ACC112 (cell line): ENCODE results near the gene RPRD1B.

Experiments used
- H2AFZ ChIP-seq: fragments of 200-600 bp; sonication (generic); one replicate; pipeline ENCODE4 v1.6.0; 2017; ENCODE audit warnings: antibody characterized with exemption, low read length; ENCODE audit not compliant: unreplicated experiment
- H3K27ac ChIP-seq: fragments of 200-600 bp; sonication (generic); 2 replicates; pipeline ENCODE4 v1.5.1; 2014; ENCODE audit warnings: low read depth, mild to moderate bottlenecking, antibody characterized with exemption, low read length, moderate library complexity
- H3K27me3 ChIP-seq: fragments of 200-600 bp; sonication (generic); 2 replicates; pipeline ENCODE4 v1.6.1; 2014; ENCODE audit warnings: mild to moderate bottlenecking, antibody characterized with exemption, low read length, moderate library complexity, mixed read lengths; ENCODE audit not compliant: insufficient read depth
- H3K36me3 ChIP-seq: fragments of 200-600 bp; sonication (generic); 2 replicates; pipeline ENCODE4 v1.6.1; 2016; ENCODE audit warnings: mild to moderate bottlenecking, antibody characterized with exemption, low read length, moderate library complexity, mixed read lengths; ENCODE audit not compliant: insufficient read depth
- H3K4me1 ChIP-seq: fragments of 200-600 bp; sonication (generic); one replicate; pipeline ENCODE4 v1.6.1; 2016; ENCODE audit warnings: low read length, mixed read lengths; ENCODE audit not compliant: insufficient read depth, unreplicated experiment, control insufficient read depth
- H3K4me3 ChIP-seq: fragments of 200-600 bp; sonication (generic); 2 replicates; pipeline ENCODE4 v1.5.1; 2014; ENCODE audit warnings: mild to moderate bottlenecking, low read depth, low read length
- H3K79me2 ChIP-seq: fragments of 200-600 bp; sonication (generic); one replicate; pipeline ENCODE4 v1.6.0; 2016; ENCODE audit warnings: low read length; ENCODE audit not compliant: control insufficient read depth, unreplicated experiment, insufficient read depth

The RPRD1B gene

GRCh38 chr20:38136421-38137245 lies 103.1 kb downstream of the RPRD1B start:
- H2AFZ ChIP-seq = no peak overlapping the region
- H3K4me1 ChIP-seq = peaks cover 18% of the 10 kb centered on the region
- no peaks in the 10 kb centered on the region for H3K79me2 ChIP-seq
- H3K36me3 ChIP-seq = no peaks in the 10 kb centered on the region
- no peak overlapping the region for H3K27ac ChIP-seq
- H3K27me3 ChIP-seq = no peaks in the 10 kb centered on the region
- H3K4me3 ChIP-seq = no peak overlapping the region

- H3K36me3 ChIP-seq = no peaks in the 10 kb centered on the region
- H2AFZ ChIP-seq = no peak overlapping the region
- no peak overlapping the region for H3K27ac ChIP-seq
- H3K27me3 ChIP-seq = no peaks in the 10 kb centered on the region
- peaks cover 18% of the 10 kb centered on the region for H3K4me1 ChIP-seq
- no peaks in the 10 kb centered on the region for H3K79me2 ChIP-seq
- H3K4me3 ChIP-seq = no peak overlapping the region
These were observed 104.0 kb downstream of the RPRD1B start for GRCh38 chr20:38137441-38138037.

- Histone ChIP-seq H3K4me3 (no peak overlapping the region), H3K27me3 (no peaks in the 10 kb centered on the region), H3K36me3 (no peaks in the 10 kb centered on the region), H3K4me1 (peaks cover 20% of the 10 kb centered on the region), H3K27ac (no peak overlapping the region), H3K79me2 (no peaks in the 10 kb centered on the region), H2AFZ (no peak overlapping the region)
These were observed 104.7 kb downstream of the RPRD1B start for GRCh38 chr20:38138086-38138778.

GRCh38 chr20:38139156-38139912 lies 105.8 kb downstream of the RPRD1B start:
- H3K79me2 ChIP-seq = no peaks in the 10 kb centered on the region

GRCh38 chr20:38139977-38140753 lies 106.6 kb downstream of the RPRD1B start:
- Histone ChIP-seq H3K4me3 (no peak overlapping the region), H3K36me3 (no peaks in the 10 kb centered on the region), H2AFZ (no peak overlapping the region), H3K27ac (no peak overlapping the region), H3K27me3 (no peaks in the 10 kb centered on the region), H3K79me2 (no peaks in the 10 kb centered on the region), H3K4me1 (peaks cover 25% of the 10 kb centered on the region)

More at GRCh38 chr20:38139156-38139912, 105.8 kb downstream of the RPRD1B start:
- no peaks in the 10 kb centered on the region for H3K27me3 ChIP-seq
- H3K4me1 ChIP-seq = peaks cover 25% of the 10 kb centered on the region
- no peak overlapping the region for H3K27ac ChIP-seq
- no peaks in the 10 kb centered on the region for H3K36me3 ChIP-seq
- H2AFZ ChIP-seq = no peak overlapping the region
- H3K4me3 ChIP-seq = no peak overlapping the region

- Histone ChIP-seq H3K27ac (no peak overlapping the region), H3K79me2 (no peaks in the 10 kb centered on the region), H2AFZ (no peak overlapping the region), H3K4me1 (peaks cover 24% of the 10 kb centered on the region), H3K27me3 (no peaks in the 10 kb centered on the region), H3K4me3 (no peak overlapping the region), H3K36me3 (no peaks in the 10 kb centered on the region)
These were observed 107.8 kb downstream of the RPRD1B start for GRCh38 chr20:38141204-38141888.
